ENCODE data around the gene SUSD4. TPM values are rescaled to one million over a fixed set of nuclear protein-coding genes. Genes with fewer than 3 reads are reported as not detected.

SUSD4 gene
- total and polyA plus RNA-seq, 2 donors (not counting 3 experiments of a cell fraction or from before 2014, with no cell fraction given) = not detected

- DNase-seq (ENCODE audit: low read depth, low spot score) (no peak), FAIRE-seq (no peak)
- Histone ChIP-seq H3K9me1 (replicated peaks; ENCODE audit: control insufficient read depth, extremely low read depth, insufficient read depth, low read length) (no peaks in the 10 kb centered on the region), H3K79me2 (ENCODE audit: control insufficient read depth, insufficient read depth, low read length) (no peaks in the 10 kb centered on the region), H2AFZ (ENCODE audit: low read depth, low read length) (no peak overlapping the region), H3K4me2 (ENCODE audit: insufficient read depth, low read length) (no peak overlapping the region), H3K4me1 (ENCODE audit: control insufficient read depth, extremely low read depth, insufficient read depth, low read length) (no peaks in the 10 kb centered on the region), H4K20me1 (replicated peaks; ENCODE audit: control insufficient read depth, extremely low read depth, insufficient read depth, low read length) (no peaks in the 10 kb centered on the region), H3K27me3 (ENCODE audit: control insufficient read depth in 2 of 2, insufficient read depth in 2 of 2, low read length in 2 of 2) (peaks cover 31 to 40% of the 10 kb centered on the region in 2 experiments), H3K4me3 (replicated peaks in 1 of 3; ENCODE audit: insufficient read depth in 1 of 3, low read depth in 1 of 3, low read length in 3 of 3) (peak overlapping the region in 1 of 3 experiments; percentile 29), H3K27ac (ENCODE audit: insufficient read depth, low read depth, low read length) (no peak overlapping the region), H3K36me3 (ENCODE audit: control insufficient read depth in 2 of 2, extremely low read depth in 1 of 2, insufficient read depth in 2 of 2, low read length in 2 of 2) (no peaks in the 10 kb centered on the region), H3K9ac (replicated peaks; ENCODE audit: extremely low read depth, insufficient read depth, low read length) (no peak overlapping the region), H3K9me3 (replicated peaks; ENCODE audit: control insufficient read depth, insufficient read depth, low read length) (no peaks in the 10 kb centered on the region)
- no TSS peak for BruUV-seq (replicated peaks)
- dilution Hi-C loops (cut with MboI; ENCODE audit: extremely low pct_ligation_motif_present, low sequenced_read_pairs) (no loop called here), intact Hi-C loops (cut with micrococcal nuclease) (loop anchor here (10.0 kb wide), 1 partner anchor 230 kb away; no protein-coding TSS in a partner anchor)
- CTCF ChIA-PET = interaction anchor here (1.0 to 1.7 kb wide), 2 partner anchors 9 to 241 kb away, joined by 3 read pairs; no protein-coding TSS in a partner anchor
- POLR2A ChIA-PET = no interaction called here
- TF ChIP-seq POLR2A (IDR thresholded peaks at IDR 0.05; ENCODE audit: low read depth, low read length) = no peak
- peak; percentile 90 for TF ChIP-seq EZH2 (IDR thresholded peaks at IDR 0.05; ENCODE audit: borderline replicate concordance, low read depth, low read length, severe bottlenecking)
These were observed 858 bp upstream of the SUSD4 start for GRCh38 chr1:223364685-223365382.

- H3K9me1 ChIP-seq (replicated peaks; ENCODE audit: control insufficient read depth, extremely low read depth, insufficient read depth, low read length) = no peaks in the 10 kb centered on the region
- no peaks in the 10 kb centered on the region for H3K36me3 ChIP-seq (ENCODE audit: control insufficient read depth in 2 of 2, extremely low read depth in 1 of 2, insufficient read depth in 2 of 2, low read length in 2 of 2)
- dilution Hi-C loops (cut with MboI; ENCODE audit: extremely low pct_ligation_motif_present, low sequenced_read_pairs) (no loop called here), intact Hi-C loops (cut with micrococcal nuclease) (loop anchor here (10.0 kb wide), 1 partner anchor 228 kb away; no protein-coding TSS in a partner anchor)
- ChIA-PET CTCF (interaction anchor here (1.1 to 1.3 kb wide), 3 partner anchors 23 to 230 kb away, joined by 3 to 8 read pairs (median 3); no protein-coding TSS in a partner anchor), POLR2A (no interaction called here)
- BruUV-seq (replicated peaks) = no TSS peak
- no peak for DNase-seq (ENCODE audit: low read depth, low spot score)
- H3K79me2 ChIP-seq (ENCODE audit: control insufficient read depth, insufficient read depth, low read length) = no peaks in the 10 kb centered on the region
- no peak overlapping the region for H3K9ac ChIP-seq (replicated peaks; ENCODE audit: extremely low read depth, insufficient read depth, low read length)
- no peak for FAIRE-seq
- peaks cover 31 to 43% of the 10 kb centered on the region in 2 experiments for H3K27me3 ChIP-seq (ENCODE audit: control insufficient read depth in 2 of 2, insufficient read depth in 2 of 2, low read length in 2 of 2)
- H3K4me2 ChIP-seq (ENCODE audit: insufficient read depth, low read length) = no peak overlapping the region
- H4K20me1 ChIP-seq (replicated peaks; ENCODE audit: control insufficient read depth, extremely low read depth, insufficient read depth, low read length) = no peaks in the 10 kb centered on the region
- H3K4me3 ChIP-seq (replicated peaks in 1 of 3; ENCODE audit: insufficient read depth in 1 of 3, low read depth in 1 of 3, low read length in 3 of 3) = peak overlapping the region in 1 of 3 experiments; percentile 29
- no peak overlapping the region for H2AFZ ChIP-seq (ENCODE audit: low read depth, low read length)
- no peak for TF ChIP-seq FOS (IDR thresholded peaks at IDR 0.05; ENCODE audit: borderline replicate concordance, insufficient read depth, low read length)
- no peak for TF ChIP-seq MYC (IDR thresholded peaks at IDR 0.05; ENCODE audit: low read depth, low read length)
- TF ChIP-seq POLR2A (IDR thresholded peaks at IDR 0.05; ENCODE audit: low read depth, low read length) = no peak
- no peak for TF ChIP-seq POLR2AphosphoS5 (IDR thresholded peaks at IDR 0.05; ENCODE audit: insufficient read depth, low read depth, low read length)
- H3K9me3 ChIP-seq (replicated peaks; ENCODE audit: control insufficient read depth, insufficient read depth, low read length) = no peaks in the 10 kb centered on the region
- H3K4me1 ChIP-seq (ENCODE audit: control insufficient read depth, extremely low read depth, insufficient read depth, low read length) = no peaks in the 10 kb centered on the region
- no peak overlapping the region for H3K27ac ChIP-seq (ENCODE audit: insufficient read depth, low read depth, low read length)
These were observed 720 bp downstream of the SUSD4 start for GRCh38 chr1:223363057-223363855.
